Measurements from ENCODE around the gene SPN. TPM values are rescaled to one million over a fixed set of nuclear protein-coding genes. Genes with fewer than 3 reads are reported as not detected.
"Not testable (repeated sequence)": the region's sequence is repeated elsewhere in the genome, so short reads cannot be mapped to it uniquely, and the experiment has no call there.

Gene SPN, protein sequence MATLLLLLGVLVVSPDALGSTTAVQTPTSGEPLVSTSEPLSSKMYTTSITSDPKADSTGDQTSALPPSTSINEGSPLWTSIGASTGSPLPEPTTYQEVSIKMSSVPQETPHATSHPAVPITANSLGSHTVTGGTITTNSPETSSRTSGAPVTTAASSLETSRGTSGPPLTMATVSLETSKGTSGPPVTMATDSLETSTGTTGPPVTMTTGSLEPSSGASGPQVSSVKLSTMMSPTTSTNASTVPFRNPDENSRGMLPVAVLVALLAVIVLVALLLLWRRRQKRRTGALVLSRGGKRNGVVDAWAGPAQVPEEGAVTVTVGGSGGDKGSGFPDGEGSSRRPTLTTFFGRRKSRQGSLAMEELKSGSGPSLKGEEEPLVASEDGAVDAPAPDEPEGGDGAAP
- polyA plus RNA-seq, result 11.0 TPM

GRCh38 chr16:29663016-29663806, at the start of gene SPN:
Gene SPN (plus strand): TSS chr16:29663247. CDS start chr16:29663729, 482 bp downstream.
- peaks cover 15 to 41% (median 37%) of the 10 kb centered on the region in 3 donors for H3K4me1 Mint-ChIP-seq
- no peaks in the 10 kb centered on the region for H3K36me3 Mint-ChIP-seq
- peak within 1 kb of the TSS; percentile 49 to 93 (median 84) for H3K4me3 Mint-ChIP-seq
- no peaks in the 10 kb centered on the region for H3K9me3 Mint-ChIP-seq
- H3K27ac Mint-ChIP-seq, result peak within 1 kb of the TSS; percentile 74 to 84 (median 74)
- H3K27me3 Mint-ChIP-seq, result peaks cover 2% of the 10 kb centered on the region

DNA sequence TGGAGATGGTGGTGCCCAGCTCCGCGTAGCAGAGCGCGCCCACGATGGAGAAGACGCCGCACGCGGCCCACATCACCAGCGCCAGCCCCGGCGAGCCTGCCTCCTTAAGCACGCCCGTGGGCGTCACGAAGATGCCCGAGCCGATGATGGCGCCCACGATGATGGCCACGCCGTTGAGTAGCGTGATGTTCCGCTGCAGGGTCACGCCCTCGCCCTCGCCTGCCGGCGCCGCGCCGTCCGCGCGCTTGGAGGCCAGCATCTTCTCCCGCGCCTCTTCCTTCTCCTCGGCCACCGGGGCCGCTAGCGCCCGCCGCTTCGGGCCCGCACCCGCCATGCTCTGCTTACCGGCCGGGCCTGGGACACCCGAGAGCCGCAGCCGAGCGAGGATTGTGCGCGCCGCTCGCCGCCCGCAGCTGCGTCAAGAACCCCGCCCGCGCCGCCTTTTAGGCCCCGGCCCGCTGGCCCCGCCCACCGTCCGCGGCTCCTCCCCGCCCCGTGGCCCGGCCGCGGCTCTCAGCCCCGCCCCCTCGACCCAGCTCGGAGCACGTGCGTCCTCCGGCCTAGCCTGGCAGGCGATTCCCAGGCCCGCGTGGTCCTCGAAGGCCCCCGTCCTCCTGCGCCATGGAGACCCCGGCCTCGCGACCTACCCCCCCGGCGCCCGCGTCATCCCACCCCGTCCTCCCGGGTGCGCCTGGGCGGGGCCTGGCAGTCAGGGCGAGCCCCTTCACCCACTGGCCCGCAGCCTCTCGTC, 49.6 kb upstream of the SPN start:
- not testable (repeated sequence) for H3K36me3 Mint-ChIP-seq, H3K27me3 Mint-ChIP-seq, H3K9me3 Mint-ChIP-seq
- H3K27ac Mint-ChIP-seq, result peak overlapping the region; percentile 53 to 89 (median 67)
- H3K4me3 Mint-ChIP-seq, result peak overlapping the region; percentile 86 to 96 (median 93)
- peaks cover 11 to 17% (median 13%) of the 10 kb centered on the region in 3 donors for H3K4me1 Mint-ChIP-seq

GRCh38 chr16:29614691-29615314, 48.2 kb upstream of the SPN start:
- Mint-ChIP-seq H3K4me1 (peaks cover 10 to 12% (median 11%) of the 10 kb centered on the region in 3 donors), H3K27ac (peak overlapping the region in 1 of 3 donors; percentile 48), H3K4me3 (peak overlapping the region in 2 of 4 donors; percentile 34 to 57)
- not testable (repeated sequence) for H3K9me3 Mint-ChIP-seq, H3K36me3 Mint-ChIP-seq, H3K27me3 Mint-ChIP-seq

DNA sequence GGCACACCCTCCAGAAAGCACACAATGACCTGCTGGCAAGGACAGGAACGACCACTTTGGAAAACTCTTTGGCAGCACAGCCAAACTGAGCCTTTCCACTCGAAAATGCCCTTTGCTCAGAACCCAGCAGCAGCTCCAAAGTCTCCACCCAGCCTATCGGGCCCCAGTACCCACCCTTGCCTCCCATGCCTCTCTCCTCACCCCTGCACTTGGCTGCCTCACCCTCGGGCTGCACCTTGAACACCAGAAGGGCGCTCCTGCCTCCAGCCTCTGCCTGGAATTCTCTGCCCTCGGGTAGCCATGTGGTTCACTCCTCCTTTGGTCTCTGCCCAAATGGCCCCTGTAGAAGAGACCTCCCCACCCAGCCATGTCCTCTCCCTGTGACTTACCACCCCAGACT, 46.9 kb upstream of the SPN start:
- not testable (repeated sequence) for H3K27me3 Mint-ChIP-seq, H3K9me3 Mint-ChIP-seq, H3K36me3 Mint-ChIP-seq
- H3K4me3 Mint-ChIP-seq, result peak overlapping the region in 2 of 4 donors; percentile 65 to 76
- peaks cover 9 to 12% (median 10%) of the 10 kb centered on the region in 3 donors for H3K4me1 Mint-ChIP-seq
- H3K27ac Mint-ChIP-seq, result peak overlapping the region in 1 of 3 donors; percentile 49

DNA sequence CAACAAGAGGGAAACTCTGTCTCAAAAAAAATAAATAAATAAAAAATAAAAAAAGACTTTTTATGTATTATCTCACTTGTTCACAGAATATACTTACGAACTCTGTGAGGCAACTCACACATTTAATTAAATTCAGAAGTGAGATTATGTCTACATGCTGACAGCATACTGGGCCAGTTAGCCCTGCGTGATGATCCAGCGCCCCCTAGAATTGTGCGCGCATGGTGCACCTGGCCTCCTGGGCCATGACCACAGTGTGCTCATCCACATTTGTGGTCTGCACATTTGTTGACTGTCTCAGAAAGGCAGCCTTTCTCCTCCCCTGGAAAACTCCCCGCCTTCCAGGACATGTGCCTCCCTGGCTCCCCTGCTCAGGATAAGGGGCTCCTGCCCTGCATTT, 42.5 kb upstream of the SPN start:
- not testable (repeated sequence) for H3K36me3 Mint-ChIP-seq, H3K4me1 Mint-ChIP-seq, H3K27me3 Mint-ChIP-seq, H3K9me3 Mint-ChIP-seq, H3K27ac Mint-ChIP-seq, H3K4me3 Mint-ChIP-seq

DNA sequence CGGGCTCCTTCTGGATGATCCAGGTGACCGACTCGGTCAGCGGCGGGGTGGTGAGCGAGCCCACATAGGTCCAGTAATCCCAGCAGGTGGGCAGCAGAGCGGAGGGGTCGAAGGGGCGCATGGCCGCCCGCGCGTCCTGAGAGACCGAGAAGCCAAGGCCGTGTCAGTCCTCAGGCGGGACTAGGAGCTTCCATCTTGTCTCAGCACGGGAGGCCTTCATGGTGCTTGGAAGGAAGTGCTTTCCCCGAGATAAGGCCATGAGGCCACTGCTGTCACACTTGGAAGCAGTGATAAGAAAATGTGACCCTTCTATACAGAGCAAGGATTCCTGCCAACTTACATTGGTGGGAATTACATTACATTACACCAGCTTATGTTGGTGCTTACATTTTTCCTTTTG, 40.3 kb upstream of the SPN start:
- H3K4me1 Mint-ChIP-seq, result peaks cover 3 to 11% (median 10%) of the 10 kb centered on the region in 3 donors
- H3K9me3 Mint-ChIP-seq, result not testable (repeated sequence)

GRCh38 chr16:29623253-29623652, 39.8 kb upstream of the SPN start:
- H3K4me3 Mint-ChIP-seq, H3K9me3 Mint-ChIP-seq, H3K27ac Mint-ChIP-seq, H3K36me3 Mint-ChIP-seq, H3K27me3 Mint-ChIP-seq: not testable (repeated sequence)
- H3K4me1 Mint-ChIP-seq, result peaks cover 3 to 12% (median 11%) of the 10 kb centered on the region in 3 donors

More for the DNA sequence above, 40.3 kb upstream of the SPN start:
- not testable (repeated sequence) for H3K27me3 Mint-ChIP-seq, H3K36me3 Mint-ChIP-seq, H3K27ac Mint-ChIP-seq, H3K4me3 Mint-ChIP-seq

DNA sequence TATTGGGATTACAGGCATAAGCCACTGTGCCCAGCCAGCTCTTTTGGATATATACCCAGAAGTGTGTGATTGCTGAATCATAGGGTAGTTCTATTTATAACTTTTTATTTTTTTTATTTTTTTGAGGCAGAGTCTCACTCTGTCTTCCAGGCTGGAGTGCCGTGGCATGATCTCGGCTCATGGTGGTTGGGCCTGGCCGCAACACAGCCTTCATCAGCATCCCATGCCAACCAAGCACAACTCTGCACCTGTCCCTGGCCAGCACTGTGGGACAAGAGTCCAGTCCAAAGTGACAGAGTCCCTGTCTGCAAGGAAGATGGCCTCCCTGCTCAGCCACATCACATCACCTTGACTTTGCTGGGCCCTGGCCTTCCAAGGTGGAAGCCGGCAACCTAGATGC, 37.9 kb upstream of the SPN start:
- not testable (repeated sequence) for H3K27ac Mint-ChIP-seq, H3K4me1 Mint-ChIP-seq, H3K9me3 Mint-ChIP-seq, H3K27me3 Mint-ChIP-seq, H3K4me3 Mint-ChIP-seq, H3K36me3 Mint-ChIP-seq

DNA sequence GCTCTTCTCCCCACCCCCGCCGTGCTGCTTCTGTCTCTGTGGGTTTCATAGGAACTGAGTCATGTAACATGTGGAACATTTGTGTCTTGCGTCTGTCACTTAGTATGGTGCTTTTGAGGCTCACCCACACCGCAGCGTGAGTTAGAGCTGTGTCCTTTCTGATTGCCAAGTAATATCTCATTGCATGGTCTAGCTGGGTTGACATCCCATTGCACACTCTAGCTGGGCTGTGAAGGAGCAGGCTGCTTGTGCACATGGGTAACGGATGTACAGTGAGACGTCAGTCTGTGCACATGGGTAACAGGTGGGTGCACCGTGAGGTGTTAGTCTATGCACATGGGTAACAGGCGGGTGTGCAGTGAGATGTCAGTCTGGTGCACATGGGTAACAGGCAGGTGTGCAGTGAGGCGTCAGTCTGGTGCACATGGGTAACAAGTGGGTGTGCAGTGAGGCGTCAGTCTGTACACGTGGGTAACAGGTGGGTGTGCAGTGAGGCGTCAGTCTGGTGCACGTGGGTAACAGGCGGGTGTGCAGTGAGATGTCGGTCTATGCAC, 36.2 kb upstream of the SPN start:
- Mint-ChIP-seq H3K27ac (peak overlapping the region; percentile 24 to 97 (median 70)), H3K4me3 (peak overlapping the region in 3 of 4 donors; percentile 4 to 65 (median 27))
- not testable (repeated sequence) for H3K4me1 Mint-ChIP-seq, H3K9me3 Mint-ChIP-seq, H3K27me3 Mint-ChIP-seq, H3K36me3 Mint-ChIP-seq

GRCh38 chr16:29627661-29628075, 35.4 kb upstream of the SPN start:
- not testable (repeated sequence) for H3K27me3 Mint-ChIP-seq, H3K4me1 Mint-ChIP-seq, H3K36me3 Mint-ChIP-seq, H3K9me3 Mint-ChIP-seq
- Mint-ChIP-seq H3K27ac (peak overlapping the region; percentile 24 to 97 (median 70)), H3K4me3 (peak overlapping the region in 3 of 4 donors; percentile 4 to 65 (median 55))

GRCh38 chr16:29628707-29629106, 34.3 kb upstream of the SPN start:
- H3K4me3 Mint-ChIP-seq, H3K4me1 Mint-ChIP-seq, H3K27ac Mint-ChIP-seq, H3K27me3 Mint-ChIP-seq, H3K9me3 Mint-ChIP-seq, H3K36me3 Mint-ChIP-seq: not testable (repeated sequence)

DNA sequence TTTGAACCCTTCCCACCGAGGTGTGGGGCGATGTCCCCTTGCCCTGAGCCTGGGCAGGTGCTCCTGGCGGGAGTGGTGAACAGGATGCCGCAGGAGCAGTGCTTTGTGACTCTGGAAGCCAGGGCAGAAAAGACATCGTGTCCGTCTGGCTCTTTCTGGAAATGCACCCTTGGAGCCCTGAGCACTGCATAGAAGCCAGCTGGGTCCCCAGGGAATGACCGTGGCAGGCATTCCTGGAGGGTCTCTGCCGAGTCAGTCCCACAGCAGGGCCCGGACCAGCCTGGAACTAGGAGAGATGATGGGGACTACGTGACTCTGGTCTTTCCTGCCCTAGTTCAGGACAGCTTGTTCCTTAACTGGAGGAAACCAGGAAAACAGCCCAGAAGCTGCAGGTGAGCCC, 33.7 kb upstream of the SPN start:
- H3K27ac Mint-ChIP-seq, H3K4me3 Mint-ChIP-seq, H3K27me3 Mint-ChIP-seq, H3K4me1 Mint-ChIP-seq, H3K36me3 Mint-ChIP-seq, H3K9me3 Mint-ChIP-seq: not testable (repeated sequence)

DNA sequence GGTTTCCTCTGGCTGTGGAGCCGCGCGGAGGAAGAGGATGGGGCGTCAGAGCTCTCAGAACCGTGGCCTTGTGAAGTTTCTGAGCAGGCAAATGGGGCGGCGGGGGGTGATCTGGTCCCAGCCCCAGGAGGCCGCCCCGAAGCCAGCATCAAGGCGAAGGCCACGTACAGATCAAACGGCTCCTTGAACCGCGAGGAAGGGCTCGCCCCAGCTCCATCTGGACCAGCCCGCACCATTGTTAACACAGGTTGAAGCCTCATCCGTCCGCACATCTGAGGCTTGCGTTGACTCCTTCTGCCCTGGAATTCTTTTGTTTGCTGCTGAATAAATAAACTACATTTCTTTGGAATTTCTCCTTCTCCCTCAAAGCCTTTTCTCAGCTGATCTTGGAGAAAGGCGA, 31.4 kb upstream of the SPN start:
- H3K27me3 Mint-ChIP-seq, H3K9me3 Mint-ChIP-seq, H3K27ac Mint-ChIP-seq, H3K4me3 Mint-ChIP-seq, H3K4me1 Mint-ChIP-seq, H3K36me3 Mint-ChIP-seq: not testable (repeated sequence)

DNA sequence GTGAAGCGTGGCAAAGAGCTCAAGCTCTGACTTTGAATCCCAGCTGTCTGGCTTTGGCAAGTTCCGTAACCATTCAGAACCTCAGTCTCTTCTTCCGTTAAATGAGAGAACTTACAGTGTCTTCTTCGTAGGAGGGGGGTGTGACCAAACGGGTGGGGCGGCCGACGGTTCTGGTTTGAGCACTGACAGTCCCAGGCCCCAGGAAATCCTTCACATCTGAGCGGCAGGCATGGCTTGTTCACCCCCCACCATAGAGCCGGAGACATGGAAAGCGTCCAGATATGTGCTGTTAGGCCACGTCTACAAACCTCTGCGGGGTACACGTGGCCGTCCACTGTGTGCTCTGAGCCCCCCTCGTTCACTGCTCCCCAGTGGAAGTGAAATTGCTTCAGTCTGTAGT, 27.1 kb upstream of the SPN start:
- not testable (repeated sequence) for H3K27ac Mint-ChIP-seq, H3K36me3 Mint-ChIP-seq, H3K27me3 Mint-ChIP-seq, H3K4me3 Mint-ChIP-seq, H3K9me3 Mint-ChIP-seq, H3K4me1 Mint-ChIP-seq

DNA sequence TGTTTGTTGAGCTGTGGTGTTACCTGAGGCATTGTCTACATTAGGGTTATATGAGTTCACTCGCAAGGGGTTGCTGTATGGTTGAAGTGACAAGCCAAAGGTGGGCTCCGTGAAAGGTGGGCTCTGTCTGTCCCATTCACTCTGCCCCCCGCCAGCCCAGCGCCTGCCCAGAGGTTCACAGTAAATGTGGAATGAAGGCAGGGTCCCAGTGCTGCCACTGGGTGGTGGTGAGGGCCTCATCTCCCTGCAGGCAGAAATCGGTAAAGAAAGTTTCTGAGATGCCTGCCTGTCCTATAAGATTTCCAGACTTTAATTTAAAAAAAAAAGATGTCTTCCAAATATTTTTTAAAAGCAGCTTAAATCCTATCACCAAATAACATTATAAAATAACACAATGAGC, 26.7 kb upstream of the SPN start:
- H3K36me3 Mint-ChIP-seq, H3K9me3 Mint-ChIP-seq, H3K27ac Mint-ChIP-seq, H3K4me3 Mint-ChIP-seq, H3K4me1 Mint-ChIP-seq, H3K27me3 Mint-ChIP-seq: not testable (repeated sequence)
